Urinary bladder (tissue), 4 donors: ENCODE results near the gene TMIGD3. TPM values are rescaled to one million over a fixed set of nuclear protein-coding genes. Genes with fewer than 3 reads are reported as not detected.

Source experiments
- DNase-seq: peaks from one replicate; pipeline ENCODE4 v3.0.0-alpha.2; 2015; ENCODE audit errors: extremely low spot score
- H3K27ac ChIP-seq: one replicate; pipeline ENCODE4 v1.5.1; 2013; ENCODE audit warnings: low read depth, mild to moderate bottlenecking, moderate library complexity
- H3K36me3 ChIP-seq: one replicate; pipeline ENCODE4 v1.6.1; 2013; ENCODE audit warnings: mild to moderate bottlenecking, moderate library complexity; ENCODE audit not compliant: insufficient read depth
- H3K4me1 ChIP-seq: one replicate; pipeline ENCODE4 v1.6.1; 2013; ENCODE audit warnings: mild to moderate bottlenecking, moderate library complexity; ENCODE audit not compliant: insufficient read depth
- H3K4me3 ChIP-seq: one replicate; pipeline ENCODE4 v1.5.1; 2013; ENCODE audit warnings: low read depth, low read length
- WGBS: extraction: QIAGEN DNeasy Blood & Tissue Kit; methylation state at CpG from one replicate; pipeline ENCODE4 v1.1.7; 2013; 5-methylcytosine and 5-hydroxymethylcytosine counted together
- polyA plus RNA-seq: library from polyadenylated mRNA; stranded (reverse); fragments of 200-250 nt; gene quantifications from one replicate; pipeline ENCODE4 v1.2.3, GENCODE V29; 2013
- total RNA-seq: library from RNA; depleted of rRNA; stranded (reverse); fragments of >200 nt; gene quantifications from one replicate; pipeline ENCODE4 v1.2.3, GENCODE V29; 2014
- donor health status: healthy with polysubstance abuse.
- donor health status: healthy.

TMIGD3 gene
- total and polyA plus RNA-seq, 2 donors: 0.74 to 5.0 TPM

DNA sequence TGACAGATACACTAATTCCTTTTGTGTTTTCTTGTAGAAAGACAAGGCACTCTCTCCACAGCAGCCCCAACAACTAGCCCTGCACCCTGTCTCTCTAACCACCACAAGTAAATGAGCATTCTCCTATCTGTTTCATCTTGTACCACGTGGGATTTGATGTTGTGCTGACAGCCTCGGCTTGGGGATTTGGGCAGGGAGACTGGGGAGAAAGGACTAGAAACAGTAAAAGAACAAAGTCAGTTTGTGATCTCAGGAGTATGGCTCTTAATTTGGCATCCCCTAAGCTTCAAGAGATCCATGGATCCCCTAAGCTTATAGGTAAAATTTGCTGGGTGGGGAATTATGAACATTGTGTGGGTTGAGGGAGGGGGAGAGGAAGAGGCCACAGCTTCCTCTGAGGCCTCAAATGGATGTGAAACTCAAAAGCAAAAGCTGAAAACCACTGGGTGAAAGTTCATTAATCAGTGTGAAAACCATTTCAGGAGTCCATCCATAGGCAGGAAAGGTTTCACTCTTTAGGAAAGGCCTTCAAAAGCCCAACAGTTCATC, 26.6 kb downstream of the TMIGD3 start:
- WGBS: 42% methylated on average over 2 of the region's 2 CpGs

DNA sequence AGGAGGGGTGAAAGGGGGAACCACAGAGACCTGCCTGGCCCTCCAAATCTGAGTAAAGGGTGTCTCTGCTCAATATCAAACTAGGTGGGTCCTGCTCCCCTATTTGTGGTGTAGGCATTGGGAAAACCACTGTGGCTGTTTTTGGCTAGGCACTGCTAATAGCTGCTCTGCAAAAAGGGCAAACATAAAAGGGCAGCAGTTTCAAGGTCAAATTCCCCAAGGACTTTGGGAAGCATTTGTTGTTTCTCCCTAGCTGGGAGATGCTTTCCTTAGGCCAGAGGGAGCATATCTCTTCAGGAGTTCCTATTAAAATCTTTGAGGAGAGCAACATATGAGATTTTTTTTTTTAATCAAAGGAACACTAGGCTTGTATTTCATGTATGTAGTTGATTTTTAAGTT, 27.2 kb downstream of the TMIGD3 start:
- Histone ChIP-seq H3K36me3 (no peaks in the 10 kb centered on the region), H3K4me3 (no peak overlapping the region), H3K27ac (no peak overlapping the region), H3K4me1 (no peaks in the 10 kb centered on the region)
- DNase-seq: no peak

More for the DNA sequence above, 26.6 kb downstream of the TMIGD3 start:
- no peak overlapping the region for H3K4me3 ChIP-seq
- H3K36me3 ChIP-seq: no peaks in the 10 kb centered on the region
- H3K4me1 ChIP-seq: no peaks in the 10 kb centered on the region
- no peak for DNase-seq
- no peak overlapping the region for H3K27ac ChIP-seq

DNA sequence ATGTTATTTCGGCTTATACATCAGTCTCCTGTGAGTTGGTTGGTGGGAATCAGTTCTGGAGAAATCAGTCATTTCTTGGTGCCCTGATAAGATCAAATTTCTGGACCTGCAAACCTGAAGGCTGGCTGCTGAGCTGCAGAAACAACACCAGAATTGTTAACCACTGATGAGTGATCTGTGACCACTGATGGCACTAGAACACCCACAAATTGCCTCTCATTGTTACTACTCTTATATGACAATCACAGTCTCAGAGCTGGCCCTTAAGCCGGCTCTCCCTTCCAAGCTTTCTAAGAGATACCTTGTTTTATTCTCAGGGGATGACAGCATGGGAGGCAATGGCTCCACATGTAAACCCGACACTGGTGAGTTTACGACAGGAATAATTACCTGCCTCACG, 27.7 kb downstream of the TMIGD3 start:
- Histone ChIP-seq H3K27ac (no peak overlapping the region), H3K4me1 (no peaks in the 10 kb centered on the region), H3K4me3 (no peak overlapping the region), H3K36me3 (no peaks in the 10 kb centered on the region)
- no peak for DNase-seq
- WGBS: 72% methylated on average over 5 of the region's 5 CpGs

GRCh38 chr1:111474521-111474920, 28.9 kb downstream of the TMIGD3 start:
- H3K27ac ChIP-seq: no peak overlapping the region
- H3K4me1 ChIP-seq: no peaks in the 10 kb centered on the region
- 74% methylated on average over 4 of the region's 4 CpGs for WGBS
- no peak for DNase-seq
- H3K36me3 ChIP-seq: no peaks in the 10 kb centered on the region
- no peak overlapping the region for H3K4me3 ChIP-seq

GRCh38 chr1:111474106-111474505, 29.3 kb downstream of the TMIGD3 start:
- 56% methylated on average over 5 of the region's 5 CpGs for WGBS
- Histone ChIP-seq H3K4me1 (no peaks in the 10 kb centered on the region), H3K4me3 (no peak overlapping the region), H3K36me3 (no peaks in the 10 kb centered on the region), H3K27ac (no peak overlapping the region)
- no peak for DNase-seq

DNA sequence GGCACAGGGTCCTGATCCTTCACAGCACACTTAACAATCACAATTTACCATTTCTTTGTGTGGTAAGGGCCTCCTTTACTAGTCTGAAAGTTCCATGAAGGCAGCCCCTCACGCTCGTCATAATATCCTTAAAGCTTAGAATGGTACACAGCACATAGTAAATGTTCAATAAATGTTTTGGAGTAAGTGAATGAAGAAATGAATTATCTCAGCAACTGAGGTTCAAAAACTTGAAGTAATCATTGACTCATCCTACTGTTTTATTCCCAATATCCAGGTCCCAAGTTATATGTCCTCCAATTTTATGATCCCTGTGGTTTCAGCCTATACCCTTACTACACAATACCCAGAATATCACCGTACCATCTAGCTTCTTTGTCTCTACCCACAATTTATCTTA, 31.9 kb downstream of the TMIGD3 start:
- DNase-seq: no peak
- Histone ChIP-seq H3K36me3 (no peaks in the 10 kb centered on the region), H3K4me1 (no peaks in the 10 kb centered on the region), H3K4me3 (no peak overlapping the region), H3K27ac (no peak overlapping the region)
- WGBS: 91% methylated on average over 3 of the region's 3 CpGs

GRCh38 chr1:111471012-111471411, 32.4 kb downstream of the TMIGD3 start:
- DNase-seq: no peak
- WGBS: 57% methylated on average over 3 of the region's 3 CpGs
- Histone ChIP-seq H3K4me3 (no peak overlapping the region), H3K4me1 (no peaks in the 10 kb centered on the region), H3K27ac (no peak overlapping the region), H3K36me3 (no peaks in the 10 kb centered on the region)

- WGBS: 85% methylated on average over 5 of the region's 5 CpGs
- no peak overlapping the region for H3K27ac ChIP-seq
Measured at GRCh38 chr1:111470596-111470995, 32.8 kb downstream of the TMIGD3 start.

GRCh38 chr1:111469539-111469938, 33.9 kb downstream of the TMIGD3 start:
- no peak overlapping the region for H3K27ac ChIP-seq
- no peaks in the 10 kb centered on the region for H3K36me3 ChIP-seq
- no peaks in the 10 kb centered on the region for H3K4me1 ChIP-seq
- no peak for DNase-seq
- H3K4me3 ChIP-seq: no peak overlapping the region

More at GRCh38 chr1:111470596-111470995, 32.8 kb downstream of the TMIGD3 start:
- Histone ChIP-seq H3K36me3 (no peaks in the 10 kb centered on the region), H3K4me1 (no peaks in the 10 kb centered on the region), H3K4me3 (no peak overlapping the region)
- no peak for DNase-seq

GRCh38 chr1:111468717-111469100, 34.7 kb downstream of the TMIGD3 start:
- Histone ChIP-seq H3K36me3 (no peaks in the 10 kb centered on the region), H3K4me3 (no peak overlapping the region), H3K27ac (no peak overlapping the region), H3K4me1 (no peaks in the 10 kb centered on the region)
- no peak for DNase-seq

DNA sequence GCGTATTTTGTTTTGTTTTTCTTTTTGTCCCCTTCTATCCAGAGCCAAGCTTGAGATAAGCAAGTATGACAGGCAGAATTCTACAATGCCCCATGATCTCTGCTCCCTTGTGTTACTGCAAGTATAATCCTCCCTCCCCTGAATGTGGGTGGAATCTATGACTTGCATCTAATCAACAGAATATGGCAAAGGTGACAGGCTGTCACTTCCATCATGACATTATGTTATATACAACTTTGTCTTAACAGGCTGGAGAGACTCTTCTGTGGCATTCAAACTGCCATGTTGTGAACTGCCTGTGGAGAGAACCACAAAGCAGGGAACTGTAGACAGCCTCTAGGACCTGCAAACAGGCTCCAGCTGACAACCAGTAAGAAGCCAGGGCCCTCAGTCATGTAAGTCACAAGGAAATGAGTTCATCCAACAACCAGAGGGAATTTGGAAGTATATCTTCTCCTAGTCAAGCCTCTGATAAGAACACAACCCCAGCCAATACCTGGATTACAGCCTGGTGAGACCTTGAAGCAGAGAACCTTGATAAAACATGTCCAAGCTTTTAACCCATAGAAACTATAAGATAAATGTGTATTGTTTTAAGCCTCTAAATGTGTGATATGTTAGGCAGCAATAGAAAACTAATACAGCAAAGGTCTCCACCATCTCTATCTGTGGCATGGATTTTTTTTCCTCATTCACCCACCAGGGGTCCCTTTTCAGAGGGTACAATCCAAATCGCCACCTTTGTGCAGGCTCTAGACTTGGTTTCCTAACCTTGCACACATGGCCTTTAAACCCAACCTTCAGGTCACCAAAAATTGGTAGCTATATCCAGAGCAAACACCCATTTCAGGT, 35.3 kb downstream of the TMIGD3 start:
- Histone ChIP-seq H3K36me3 (no peaks in the 10 kb centered on the region), H3K4me3 (no peak overlapping the region), H3K27ac (no peak overlapping the region), H3K4me1 (no peaks in the 10 kb centered on the region)
- 91% methylated on average over 2 of the region's 2 CpGs for WGBS
- no peak for DNase-seq

DNA sequence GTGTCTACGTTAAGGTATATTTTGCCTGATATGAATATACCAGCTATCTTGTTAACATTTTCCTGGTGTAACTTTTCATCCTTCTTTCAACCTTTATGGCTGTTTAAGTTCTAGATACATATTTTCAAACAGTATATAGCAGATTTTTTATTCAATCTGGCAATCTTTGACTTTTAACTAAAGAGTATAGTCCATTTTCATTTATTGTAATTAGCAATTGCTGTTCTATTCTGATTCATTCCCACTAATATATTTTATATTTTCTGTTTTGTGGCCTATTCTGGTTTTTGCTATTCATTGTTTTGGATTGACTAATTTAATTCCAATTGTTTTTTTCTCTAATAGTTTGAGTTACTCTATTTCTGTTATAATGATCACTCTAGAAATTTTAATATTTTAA, 37.0 kb downstream of the TMIGD3 start:
- Histone ChIP-seq H3K4me1 (no peaks in the 10 kb centered on the region), H3K27ac (no peak overlapping the region), H3K36me3 (no peaks in the 10 kb centered on the region), H3K4me3 (no peak overlapping the region)
- DNase-seq: no peak
- 0% methylated on average over 1 of the region's 1 CpG for WGBS

DNA sequence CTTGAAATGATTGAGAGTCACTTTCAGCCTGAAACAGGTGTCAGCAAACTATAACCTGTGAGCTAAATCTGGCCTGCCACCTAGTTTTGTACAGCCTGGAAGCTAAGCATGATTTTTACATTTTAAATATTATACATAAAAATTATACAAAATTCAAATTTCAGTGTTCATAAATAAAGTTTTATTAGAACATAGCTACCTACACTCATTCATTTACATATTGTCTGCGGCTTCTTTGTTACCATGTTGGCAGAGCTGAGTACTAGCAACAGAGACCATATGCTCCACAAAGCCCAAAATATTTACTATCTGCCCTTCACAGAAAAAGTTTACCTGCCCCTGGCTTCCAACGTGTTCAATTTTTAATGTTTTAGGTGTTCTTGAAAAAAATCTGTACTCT, 37.7 kb downstream of the TMIGD3 start:
- H3K36me3 ChIP-seq: no peaks in the 10 kb centered on the region
- no peak for DNase-seq

DNA sequence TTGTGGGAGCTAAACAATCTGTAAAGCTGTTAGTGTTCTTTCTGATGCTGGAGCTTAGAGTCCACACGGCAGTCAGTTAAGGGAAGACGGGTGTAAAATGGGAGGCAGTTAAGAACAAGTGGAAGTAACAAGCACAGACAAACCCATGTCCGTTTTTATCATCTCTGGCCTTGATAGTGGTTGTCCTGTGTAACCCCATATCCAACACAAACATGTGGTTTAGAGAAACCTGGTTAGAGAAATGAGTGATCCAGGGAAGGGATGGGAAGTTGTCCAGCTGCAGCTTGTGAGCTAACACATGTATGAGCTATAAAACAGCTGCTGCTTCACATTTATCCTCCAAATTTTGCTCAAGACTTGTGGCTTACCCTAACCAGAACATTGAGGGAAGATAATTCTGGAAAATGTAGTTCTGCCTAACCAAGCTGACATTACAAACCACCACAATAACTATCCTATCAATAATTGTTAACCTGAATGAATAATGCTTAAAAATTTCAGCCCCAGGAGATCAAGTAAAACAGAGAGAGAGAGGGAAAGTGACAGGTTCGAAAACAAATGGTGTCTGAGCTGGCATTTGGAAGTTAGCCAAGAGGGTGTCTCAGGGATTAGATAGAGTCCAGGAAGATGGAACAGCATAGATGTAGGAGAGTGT, 40.3 kb downstream of the TMIGD3 start:
- peaks cover 2% of the 10 kb centered on the region for H3K36me3 ChIP-seq
- no peak overlapping the region for H3K4me3 ChIP-seq
- H3K27ac ChIP-seq: no peak overlapping the region
- H3K4me1 ChIP-seq: no peaks in the 10 kb centered on the region
- DNase-seq: no peak
- 35% methylated on average over 4 of the region's 4 CpGs for WGBS

More for the DNA sequence above, 37.7 kb downstream of the TMIGD3 start:
- WGBS: 90% methylated on average over 2 of the region's 2 CpGs
- Histone ChIP-seq H3K27ac (no peak overlapping the region), H3K4me3 (no peak overlapping the region), H3K4me1 (no peaks in the 10 kb centered on the region)
